Inflammatory macrophage (primary cell): ENCODE data around the gene NHLH2.
A peak's percentile ranks its signal among the peaks of the same experiment; 100 is the strongest.

Experiments used
- DNase-seq, 2 donors: peaks; one replicate each; pipeline ENCODE4 v3.0.0-alpha.2; 2020 to 2022
- total RNA-seq, 18 experiments: gene quantifications; one replicate each; lab custom pipeline; 2026; ENCODE audit warnings: mixed read lengths in 6 of 18, inconsistent platforms in 2 of 18; lab: John Stamatoyannopoulos, UW

NHLH2 gene
- 0 to 0.16 (median 0.05) reads per million in 18 experiments for total RNA-seq

GRCh38 chr1:115840605-115841460 lies at the start of gene NHLH2:
Gene NHLH2 (minus strand): TSS chr1:115841126. CDS start chr1:115838372, 2,754 bp downstream.
- DNase-seq: no peak

GRCh38 chr1:115890580-115890979 lies 49.7 kb upstream of the NHLH2 start:
- DNase-seq: no peak

GRCh38 chr1:115888976-115889375 lies 48.0 kb upstream of the NHLH2 start:
- no peak for DNase-seq

GRCh38 chr1:115882913-115883902 lies 42.3 kb upstream of the NHLH2 start:
- DNase-seq: no peak

- no peak for DNase-seq
Measured at GRCh38 chr1:115880981-115881672, 40.2 kb upstream of the NHLH2 start.

- DNase-seq: peak; percentile 21 to 25
Measured at GRCh38 chr1:115879977-115880376, 39.1 kb upstream of the NHLH2 start.

- DNase-seq: no peak
Measured at GRCh38 chr1:115877511-115877910, 36.6 kb upstream of the NHLH2 start.

GRCh38 chr1:115874904-115875303 lies 34.0 kb upstream of the NHLH2 start:
- no peak for DNase-seq

GRCh38 chr1:115874497-115874896 lies 33.6 kb upstream of the NHLH2 start:
- DNase-seq: no peak

GRCh38 chr1:115873184-115873583 lies 32.3 kb upstream of the NHLH2 start:
- DNase-seq: peak in 1 of 2 donors; percentile 4

GRCh38 chr1:115869064-115869463 lies 28.1 kb upstream of the NHLH2 start:
- no peak for DNase-seq

GRCh38 chr1:115867216-115867615 lies 26.3 kb upstream of the NHLH2 start:
- no peak for DNase-seq

- peak; percentile 50 to 70 for DNase-seq
Measured at GRCh38 chr1:115865704-115866380, 24.9 kb upstream of the NHLH2 start.

- no peak for DNase-seq
Measured at GRCh38 chr1:115862403-115862802, 21.5 kb upstream of the NHLH2 start.

- no peak for DNase-seq
Measured at GRCh38 chr1:115854005-115854404, 13.1 kb upstream of the NHLH2 start.

- DNase-seq: no peak
Measured at GRCh38 chr1:115850937-115851336, 10.0 kb upstream of the NHLH2 start.

GRCh38 chr1:115847787-115848186 lies 6.9 kb upstream of the NHLH2 start:
- no peak for DNase-seq

GRCh38 chr1:115842948-115843347 lies 2.0 kb upstream of the NHLH2 start:
- no peak for DNase-seq

GRCh38 chr1:115839679-115840237 lies 1.2 kb downstream of the NHLH2 start:
- DNase-seq: no peak

GRCh38 chr1:115839029-115839678 lies 1.8 kb downstream of the NHLH2 start:
- DNase-seq: peak in 1 of 2 donors; percentile 12

GRCh38 chr1:115838431-115839028 lies 2.4 kb downstream of the NHLH2 start:
- no peak for DNase-seq
